ENCODE data around the gene OR13C4.

The OR13C4 gene

DNA sequence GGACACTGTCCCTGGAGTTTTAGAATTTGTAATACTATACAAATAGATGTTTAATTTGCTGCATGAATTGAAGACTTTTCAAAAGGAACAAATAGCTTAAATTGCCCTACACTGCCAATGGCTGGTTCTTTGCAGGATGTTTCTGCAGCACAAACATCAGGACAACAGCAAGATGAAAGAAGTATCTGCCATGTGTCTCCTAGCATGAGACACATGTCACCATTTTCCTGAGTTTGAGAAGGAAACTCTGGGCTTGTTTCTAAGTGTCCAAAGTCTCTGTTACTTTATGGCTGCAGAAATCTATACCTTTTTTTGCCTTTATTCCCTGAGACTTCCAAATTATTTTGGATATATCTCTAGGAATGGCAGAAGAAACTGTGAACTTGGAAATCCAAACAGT is 23.6 kb downstream of the OR13C4 start:
- Mint-ChIP-seq H3K27ac (no peak overlapping the region), H3K4me1 (ENCODE audit: low read depth) (no peaks in the 10 kb centered on the region), H3K9me3 (no peaks in the 10 kb centered on the region), H3K36me3 (ENCODE audit: low read depth) (no peaks in the 10 kb centered on the region), H3K4me3 (no peak overlapping the region), H3K27me3 (no peaks in the 10 kb centered on the region)
- intact Hi-C loops (cut with micrococcal nuclease): no loop called here

DNA sequence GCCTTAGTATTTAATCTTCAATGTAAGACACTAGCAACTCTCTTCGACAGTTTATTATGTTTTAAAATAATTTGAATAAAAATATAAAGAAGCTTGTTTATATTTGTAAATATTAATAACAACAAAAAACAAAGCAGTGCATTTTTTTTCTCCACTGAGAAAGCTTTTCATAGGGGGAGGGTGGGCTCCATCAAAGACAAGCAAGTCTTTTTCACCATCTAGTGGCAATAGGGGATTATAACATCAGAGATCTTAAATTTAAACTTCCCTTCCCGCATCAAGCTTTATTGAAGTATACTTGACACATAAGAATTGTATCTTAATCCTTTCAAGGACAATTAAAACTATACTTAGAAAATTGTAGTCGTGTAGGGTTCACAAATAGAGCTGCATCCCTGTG is 32.2 kb downstream of the OR13C4 start:
- H3K4me1 Mint-ChIP-seq (ENCODE audit: low read depth): no peaks in the 10 kb centered on the region
- peaks cover 6% of the 10 kb centered on the region for H3K9me3 Mint-ChIP-seq
- no peaks in the 10 kb centered on the region for H3K27me3 Mint-ChIP-seq
- H3K36me3 Mint-ChIP-seq (ENCODE audit: low read depth): no peaks in the 10 kb centered on the region
- intact Hi-C loops (cut with micrococcal nuclease): no loop called here
- H3K4me3 Mint-ChIP-seq: no peak overlapping the region
- no peak overlapping the region for H3K27ac Mint-ChIP-seq

DNA sequence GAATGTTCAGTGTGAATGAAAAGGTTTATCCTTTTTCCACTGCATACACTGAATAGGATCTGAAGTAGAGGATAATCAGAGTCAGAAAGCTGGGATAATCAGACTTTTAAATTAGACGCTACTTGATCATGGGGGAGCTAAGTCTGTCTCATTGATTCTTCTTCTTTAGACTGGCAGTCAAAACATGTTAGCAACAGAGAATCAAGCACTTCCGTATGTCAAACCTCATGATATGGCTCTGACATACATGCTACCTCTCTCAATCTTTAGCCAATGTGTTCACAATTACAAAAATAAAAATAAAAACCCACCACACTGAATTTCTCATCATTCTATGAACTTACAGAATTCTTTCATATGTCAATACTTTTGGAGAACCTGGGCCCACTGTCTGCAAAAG is 42.0 kb downstream of the OR13C4 start:
- H3K27me3 Mint-ChIP-seq: no peaks in the 10 kb centered on the region
- peaks cover 9% of the 10 kb centered on the region for H3K9me3 Mint-ChIP-seq
- intact Hi-C loops (cut with micrococcal nuclease): no loop called here

DNA sequence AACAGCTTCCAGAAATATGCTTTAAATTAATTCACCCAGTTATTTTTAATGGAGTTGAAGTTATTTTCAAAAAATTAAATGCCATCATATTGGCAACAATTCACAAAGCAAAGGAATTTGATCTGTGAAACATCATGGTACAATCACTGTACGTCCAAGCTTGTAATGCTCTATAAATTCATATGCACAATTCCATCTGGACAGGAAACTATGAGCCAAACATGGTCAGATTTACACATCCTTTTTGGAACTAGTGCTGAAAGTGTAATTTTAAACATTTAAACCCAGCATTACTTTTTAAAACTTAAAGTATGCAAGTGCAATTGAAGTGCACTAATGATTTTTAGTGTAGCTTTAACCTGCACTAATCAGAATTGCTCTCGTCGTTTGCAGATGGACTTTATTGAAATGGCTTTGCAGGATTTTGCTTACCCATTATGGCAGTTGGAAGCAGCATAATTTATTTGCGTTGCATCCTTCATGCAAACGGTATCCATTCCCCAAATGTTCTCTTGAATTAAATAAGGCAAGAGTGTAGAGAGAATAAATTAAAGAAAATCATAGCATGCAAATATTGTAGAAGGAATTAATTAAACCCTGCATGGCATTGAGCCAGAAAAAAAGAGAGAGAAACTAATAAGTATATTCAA is 44.0 kb downstream of the OR13C4 start:
- H3K36me3 Mint-ChIP-seq (ENCODE audit: low read depth): no peaks in the 10 kb centered on the region
- H3K4me1 Mint-ChIP-seq (ENCODE audit: low read depth): no peaks in the 10 kb centered on the region
- H3K27me3 Mint-ChIP-seq: no peaks in the 10 kb centered on the region
- no peaks in the 10 kb centered on the region for H3K9me3 Mint-ChIP-seq
- no peak overlapping the region for H3K4me3 Mint-ChIP-seq
- intact Hi-C loops (cut with micrococcal nuclease): no loop called here
- no peak overlapping the region for H3K27ac Mint-ChIP-seq

More for the DNA sequence above, 42.0 kb downstream of the OR13C4 start:
- no peaks in the 10 kb centered on the region for H3K36me3 Mint-ChIP-seq (ENCODE audit: low read depth)
- no peak overlapping the region for H3K4me3 Mint-ChIP-seq
- no peak overlapping the region for H3K27ac Mint-ChIP-seq
- no peaks in the 10 kb centered on the region for H3K4me1 Mint-ChIP-seq (ENCODE audit: low read depth)

Measured in dendritic cell treated with granulocyte-macrophage colony-stimulating factor and Interleukin-4, amounts not matched to agents 40 ng/mL and 50 ng/mL, for 4 days (primary cell).